ENCODE data around the gene GPHN.
"Not testable (repeated sequence)": the region's sequence is repeated elsewhere in the genome, so short reads cannot be mapped to it uniquely, and the experiment has no call there.

Gene GPHN

DNA sequence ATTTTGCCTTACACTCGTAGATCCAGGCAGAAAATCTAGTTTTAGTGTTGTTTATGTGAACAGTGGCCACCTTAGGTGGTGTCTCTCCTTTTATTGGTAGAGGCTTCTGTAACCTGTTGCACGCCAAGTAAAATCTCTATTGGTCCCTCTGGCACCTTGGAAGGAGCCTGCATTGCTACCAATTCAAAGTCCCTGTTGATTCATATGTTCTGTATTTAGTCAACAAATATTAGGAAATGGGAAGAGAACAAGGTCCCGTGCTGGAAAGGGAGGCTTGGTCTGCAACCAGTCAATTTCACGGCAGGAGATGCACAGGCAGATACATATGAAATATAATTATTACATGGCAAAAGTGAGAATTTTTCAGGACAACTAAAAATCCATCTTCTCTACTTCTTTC is 6.4 kb upstream of the GPHN start:
- in situ Hi-C loops (cut with HindIII; ENCODE audit: low sequenced_read_pairs): no loop called here

DNA sequence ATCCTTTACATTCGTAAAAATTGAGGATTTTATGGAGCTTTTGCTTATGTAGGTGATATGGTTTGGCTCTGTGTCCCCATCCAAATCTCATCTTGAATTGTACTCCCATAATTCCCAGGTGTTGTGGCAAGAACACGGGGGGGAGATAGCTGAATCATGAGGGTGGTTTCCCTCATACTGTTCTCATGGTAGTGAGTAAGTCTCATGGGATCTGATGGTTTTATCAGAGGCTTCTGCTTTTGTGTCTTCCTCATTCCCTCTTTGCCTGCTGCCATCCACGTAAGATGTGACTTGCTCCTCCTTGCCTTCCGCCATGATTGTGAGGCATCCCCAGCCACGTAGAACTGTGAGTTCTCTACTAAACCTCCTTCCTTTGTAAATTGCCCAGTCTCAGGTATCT is 5.1 kb upstream of the GPHN start:
- in situ Hi-C loops (cut with HindIII; ENCODE audit: low sequenced_read_pairs): not testable (repeated sequence)

DNA sequence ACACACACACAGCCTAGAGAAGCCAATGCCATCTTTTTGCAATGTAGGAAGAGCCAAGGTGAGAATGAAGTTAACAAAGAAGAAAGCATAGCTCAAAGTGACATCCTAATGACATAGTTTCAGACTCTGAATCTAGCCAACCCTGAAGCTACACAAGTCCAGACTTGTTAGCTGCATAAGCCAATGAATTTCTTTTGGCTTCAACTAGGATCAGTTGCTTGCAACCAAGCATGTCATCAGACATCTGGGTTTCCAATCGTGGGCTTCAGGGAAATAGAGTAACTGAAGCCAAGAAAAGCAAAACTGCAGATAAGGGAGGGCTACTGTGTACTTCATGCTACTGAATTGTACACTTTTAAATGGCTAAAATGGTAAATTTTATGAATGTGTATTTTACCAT is 4.4 kb upstream of the GPHN start:
- in situ Hi-C loops (cut with HindIII; ENCODE audit: low sequenced_read_pairs): no loop called here

DNA sequence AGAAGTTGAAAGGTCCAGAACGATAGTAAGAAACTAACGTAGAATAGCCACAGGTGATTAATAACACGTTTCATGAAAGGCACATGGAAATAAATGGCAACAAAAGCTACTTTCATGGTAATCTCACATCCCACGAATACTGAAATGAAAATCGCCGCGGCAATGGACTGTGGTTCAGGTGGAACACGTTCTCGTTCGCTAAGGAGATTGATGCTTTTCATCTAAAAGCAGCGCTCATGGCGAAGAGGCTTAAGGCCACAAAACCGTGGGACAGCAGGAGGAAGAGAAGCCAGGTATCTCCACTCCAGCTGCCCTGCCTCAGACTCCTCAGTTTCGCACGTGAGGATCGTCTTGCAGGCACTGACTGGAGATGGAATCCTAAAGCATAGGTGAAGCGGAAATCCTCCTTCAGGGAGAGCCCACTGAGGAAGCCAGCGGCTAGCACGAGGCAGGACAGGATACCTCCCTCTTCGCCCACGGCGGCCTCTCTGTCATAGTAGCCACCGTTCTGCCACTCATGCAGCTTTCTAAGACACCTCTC is 696 bp upstream of the GPHN start:
- in situ Hi-C loops (cut with HindIII; ENCODE audit: low sequenced_read_pairs): no loop called here

DNA sequence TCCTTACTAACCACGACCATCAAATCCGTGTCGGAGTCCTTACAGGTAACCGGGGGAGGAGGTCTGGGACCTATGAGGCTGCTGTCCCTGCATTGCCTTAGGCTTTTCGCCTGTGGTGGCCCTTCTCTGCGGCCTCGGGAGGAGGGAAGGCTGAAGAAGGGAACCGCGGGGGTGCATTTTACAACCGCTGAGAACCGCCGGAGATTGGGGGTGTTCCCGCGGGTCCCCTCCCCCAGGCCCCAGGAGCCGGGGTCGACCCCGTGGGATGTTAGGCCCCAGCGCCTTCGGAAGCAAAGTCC is 549 bp downstream of the GPHN start:
- in situ Hi-C loops (cut with HindIII; ENCODE audit: low sequenced_read_pairs): no loop called here

DNA sequence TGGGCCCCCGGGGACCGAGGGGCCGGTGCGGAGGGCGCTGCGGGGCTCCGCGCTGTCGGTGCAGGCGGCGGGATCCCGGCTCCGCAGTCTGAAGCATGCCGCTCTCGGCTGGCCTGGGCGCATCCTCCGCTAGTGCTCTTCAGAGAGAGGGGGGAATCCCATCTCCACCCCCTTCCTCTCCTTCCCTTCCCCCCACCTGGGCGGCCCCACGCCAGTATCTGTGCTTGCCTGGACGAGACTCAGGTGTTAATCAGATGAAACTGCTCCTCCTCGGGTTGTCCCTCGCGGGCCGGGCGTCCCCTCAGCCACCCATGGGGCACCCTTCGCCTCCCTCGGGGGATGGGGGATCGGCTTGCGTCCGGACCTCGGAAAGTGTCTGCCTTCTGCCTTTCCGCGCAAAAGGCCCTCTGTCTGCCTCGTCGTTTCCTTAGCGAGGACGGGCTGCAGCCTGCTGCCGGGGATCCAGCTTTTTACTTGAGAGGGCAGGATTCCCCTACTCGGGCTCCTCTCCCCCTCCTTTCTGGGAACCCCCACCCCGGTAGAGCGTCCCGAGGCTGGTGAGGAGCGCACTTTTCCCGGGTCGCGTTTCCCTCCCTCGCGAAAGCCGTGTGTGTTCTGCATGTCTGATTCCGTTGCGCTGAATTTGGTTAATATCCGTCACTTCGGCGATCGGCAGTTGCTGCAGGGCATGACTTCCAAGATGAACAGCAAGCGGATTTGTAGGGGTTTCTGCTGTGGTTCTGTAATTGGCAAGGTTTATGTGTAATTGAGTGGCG is 1.1 kb downstream of the GPHN start:
- in situ Hi-C loops (cut with HindIII; ENCODE audit: low sequenced_read_pairs): no loop called here

DNA sequence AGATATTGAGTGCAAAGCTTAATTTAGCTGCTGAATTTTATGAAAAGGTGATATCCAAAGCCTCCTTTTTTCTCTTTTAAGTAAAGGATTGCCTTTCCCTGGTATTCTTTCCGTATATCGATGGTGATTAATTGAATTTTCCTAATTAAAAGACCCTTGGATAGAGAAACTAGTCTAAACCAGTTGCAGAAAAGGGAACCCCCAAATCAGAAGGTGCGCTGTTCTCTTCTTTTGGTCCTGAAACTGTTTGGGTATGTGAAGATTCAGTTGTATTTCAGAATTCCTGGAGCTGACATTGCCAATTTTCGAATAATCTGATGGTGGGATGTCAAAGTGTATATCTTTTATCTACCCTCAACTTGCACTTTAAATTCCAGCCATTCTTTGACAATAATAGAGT is 1.9 kb downstream of the GPHN start:
- in situ Hi-C loops (cut with HindIII; ENCODE audit: low sequenced_read_pairs): no loop called here

DNA sequence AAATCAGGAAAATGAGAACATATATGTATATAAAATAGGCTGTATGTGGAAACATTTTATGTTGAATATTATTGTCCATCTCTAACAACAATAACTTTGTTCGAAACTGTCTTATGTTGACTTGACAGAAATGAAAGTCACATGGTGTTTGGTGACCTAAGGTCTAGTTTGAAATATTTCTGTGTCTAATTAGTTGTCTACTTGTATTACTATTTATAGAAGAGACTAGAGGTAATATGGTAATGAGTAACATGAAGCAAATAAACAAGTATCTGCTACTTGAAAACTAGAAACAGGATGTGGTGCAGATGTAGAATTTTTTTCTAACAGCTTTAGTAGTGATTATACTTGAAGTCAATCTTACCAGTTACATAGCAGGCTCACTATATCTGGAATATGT is 3.9 kb downstream of the GPHN start:
- in situ Hi-C loops (cut with HindIII; ENCODE audit: low sequenced_read_pairs): no loop called here

DNA sequence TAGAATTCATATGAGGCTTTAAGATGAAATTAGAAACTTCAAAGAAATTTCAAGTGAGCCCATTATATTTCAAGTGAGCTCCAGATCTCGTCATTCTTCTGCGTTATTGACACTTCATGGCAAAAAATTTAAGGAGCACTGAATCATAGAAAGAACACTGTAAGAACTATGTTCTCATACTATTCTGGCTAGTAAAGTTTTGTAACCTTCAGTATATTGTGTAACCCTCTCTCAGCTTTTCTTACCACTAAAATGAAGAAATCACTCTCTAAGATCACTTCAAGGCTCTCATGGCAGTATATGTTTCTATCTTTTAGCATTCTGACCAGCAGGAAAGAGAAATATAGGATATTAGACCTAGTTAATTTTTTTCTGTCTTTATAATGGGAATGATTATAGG is 6.3 kb downstream of the GPHN start:
- in situ Hi-C loops (cut with HindIII; ENCODE audit: low sequenced_read_pairs): no loop called here

DNA sequence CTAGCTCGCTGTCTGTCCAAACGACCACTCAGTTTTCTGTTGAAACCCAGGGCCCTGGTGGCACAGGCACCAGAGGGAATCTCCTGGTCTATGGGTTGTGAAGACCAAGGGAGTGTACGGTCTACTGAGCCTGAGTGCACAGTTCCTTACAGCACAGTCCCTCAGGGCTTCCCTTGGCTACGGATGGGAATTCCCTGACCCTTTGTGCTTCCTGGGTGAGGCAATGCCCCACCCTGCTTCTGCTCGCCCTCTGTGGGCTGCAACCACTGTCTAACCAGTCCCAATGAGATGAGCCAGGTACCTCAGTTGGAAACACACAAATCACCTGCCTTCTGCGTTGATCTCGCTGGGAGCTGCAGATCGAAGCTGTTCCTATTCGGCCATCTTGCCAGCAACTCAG is 22.6 kb downstream of the GPHN start:
- in situ Hi-C loops (cut with HindIII; ENCODE audit: low sequenced_read_pairs): no loop called here

DNA sequence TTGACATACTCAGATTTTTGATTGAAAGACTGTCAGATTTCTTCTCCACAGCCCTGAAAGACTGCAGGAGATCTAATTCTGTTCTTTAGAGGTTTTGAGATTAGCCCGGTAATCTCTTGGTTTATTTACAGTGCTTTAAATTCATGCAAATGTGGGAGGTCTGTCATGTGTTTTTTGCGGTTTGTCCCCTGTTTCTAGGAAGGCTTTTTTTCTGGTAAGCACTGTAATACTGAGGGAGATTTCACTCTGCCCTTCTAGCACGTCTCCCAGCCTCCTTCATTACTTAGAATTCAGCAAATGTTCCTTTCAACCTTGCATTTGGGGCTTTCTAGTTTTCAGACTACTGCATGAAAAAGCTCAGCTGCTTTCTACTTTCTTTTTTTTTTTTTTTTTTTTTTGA is 31.1 kb downstream of the GPHN start:
- in situ Hi-C loops (cut with HindIII; ENCODE audit: low sequenced_read_pairs): no loop called here

DNA sequence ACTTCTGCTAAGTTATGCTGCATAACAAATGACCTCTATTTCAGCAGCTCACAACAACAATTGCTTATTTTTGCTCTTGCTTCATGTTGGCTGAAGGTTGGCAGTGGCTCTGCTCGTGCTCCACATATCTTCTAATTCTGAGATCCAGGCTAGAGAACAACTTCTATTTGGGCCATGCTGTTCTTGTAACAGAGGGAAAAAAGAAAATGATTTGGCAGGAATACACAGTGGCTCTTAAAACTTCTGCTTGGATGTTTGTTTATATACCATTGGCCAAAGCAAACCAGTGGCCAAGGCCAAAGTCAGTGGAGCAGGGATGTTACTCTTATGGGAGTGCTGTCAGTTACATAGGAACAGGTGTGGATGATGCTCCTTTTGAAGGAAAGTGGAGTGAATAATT is 32.1 kb downstream of the GPHN start:
- in situ Hi-C loops (cut with HindIII; ENCODE audit: low sequenced_read_pairs): no loop called here

DNA sequence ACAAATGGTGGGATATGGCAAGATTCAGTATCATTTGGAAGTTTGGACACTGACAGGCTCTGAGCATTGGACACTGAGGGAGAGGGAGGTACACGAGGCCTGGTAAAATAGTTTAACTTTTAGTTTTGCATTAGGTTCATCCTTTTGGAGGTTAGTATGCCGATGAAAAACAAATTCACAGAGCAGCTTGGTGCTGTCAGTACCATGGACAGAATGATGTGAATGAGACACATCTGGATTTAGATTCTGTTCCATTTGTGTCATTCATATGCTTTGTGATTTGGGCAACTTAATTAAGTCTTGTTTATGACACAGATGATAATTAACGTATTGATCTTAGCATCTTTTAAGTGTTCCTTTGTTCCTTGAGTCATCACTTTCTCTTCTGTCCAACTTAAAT is 33.7 kb downstream of the GPHN start:
- in situ Hi-C loops (cut with HindIII; ENCODE audit: low sequenced_read_pairs): no loop called here

DNA sequence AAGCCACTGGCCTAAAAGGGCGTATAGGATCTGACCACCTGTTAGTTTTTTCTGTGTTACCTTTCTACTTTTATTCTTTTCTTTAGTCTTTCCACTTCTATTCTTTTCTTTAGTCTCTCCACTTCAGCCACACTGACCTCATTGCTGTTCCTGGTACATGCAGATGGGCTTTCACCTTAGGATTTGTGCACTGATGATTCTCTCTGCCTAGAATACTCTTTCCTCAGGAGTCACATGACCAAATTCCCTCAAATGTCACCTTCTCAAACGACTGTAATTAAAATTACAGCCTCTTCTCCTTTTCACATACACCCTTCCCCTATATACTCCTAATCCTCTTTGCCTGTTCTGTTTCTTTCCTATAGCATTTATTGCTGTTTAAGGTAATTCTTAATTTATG is 36.0 kb downstream of the GPHN start:
- in situ Hi-C loops (cut with HindIII; ENCODE audit: low sequenced_read_pairs): no loop called here

DNA sequence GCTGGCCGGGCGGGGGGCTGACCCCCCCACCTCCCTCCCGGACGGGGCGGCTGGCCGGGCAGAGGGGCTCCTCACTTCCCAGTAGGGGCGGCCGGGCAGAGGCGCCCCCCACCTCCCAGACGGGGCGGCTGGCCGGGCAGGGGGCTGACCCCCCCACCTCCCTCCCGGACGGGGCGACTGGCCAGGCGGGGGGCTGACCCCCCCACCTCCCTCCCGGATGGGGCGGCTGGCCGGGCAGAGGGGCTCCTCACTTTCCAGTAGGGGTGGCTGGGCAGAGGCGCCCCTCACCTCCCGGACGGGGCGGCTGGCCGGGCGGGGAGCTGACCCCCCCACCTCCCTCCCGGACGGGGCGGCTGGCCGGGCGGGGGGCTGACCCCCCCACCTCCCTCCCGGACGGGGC is 37.2 kb downstream of the GPHN start:
- in situ Hi-C loops (cut with HindIII; ENCODE audit: low sequenced_read_pairs): not testable (repeated sequence)

DNA sequence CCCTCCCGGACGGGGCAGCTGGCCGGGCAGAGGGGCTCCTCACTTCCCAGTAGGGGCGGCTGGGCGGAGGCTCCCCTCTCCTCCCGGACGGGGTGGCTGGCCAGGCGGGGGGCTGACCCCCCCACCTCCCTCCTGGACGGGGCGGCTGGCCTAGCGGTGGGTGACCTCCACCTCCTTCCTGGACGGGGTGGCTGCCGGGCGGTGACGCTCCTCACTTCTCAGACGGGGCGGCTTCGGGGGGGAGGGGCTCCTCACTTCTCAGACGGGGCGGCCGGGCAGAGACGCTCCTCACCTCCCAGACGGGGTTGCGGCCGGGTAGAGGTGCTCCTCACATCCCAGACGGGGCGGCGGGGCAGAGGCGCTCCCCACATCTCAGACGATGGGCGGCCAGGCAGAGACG is 37.8 kb downstream of the GPHN start:
- in situ Hi-C loops (cut with HindIII; ENCODE audit: low sequenced_read_pairs): not testable (repeated sequence)

DNA sequence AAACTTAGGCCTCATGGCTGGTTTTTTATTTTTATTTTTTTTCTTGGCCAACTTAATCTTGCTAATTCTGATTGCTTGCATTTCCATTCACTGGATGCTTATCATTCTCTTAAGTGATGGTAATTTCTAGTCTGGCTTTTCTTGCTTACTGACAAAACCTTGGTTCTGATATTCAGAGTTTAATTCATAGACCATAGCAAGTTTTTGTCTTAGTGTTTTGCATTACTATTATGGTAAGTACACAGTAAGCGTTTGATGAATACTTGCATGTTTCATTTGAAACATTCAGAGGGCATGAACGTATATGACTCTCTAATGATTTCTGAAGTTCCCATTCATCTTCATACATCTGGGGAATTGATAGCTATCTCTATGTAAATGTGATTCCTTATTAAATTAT is 55.8 kb downstream of the GPHN start:
- in situ Hi-C loops (cut with HindIII; ENCODE audit: low sequenced_read_pairs): no loop called here

DNA sequence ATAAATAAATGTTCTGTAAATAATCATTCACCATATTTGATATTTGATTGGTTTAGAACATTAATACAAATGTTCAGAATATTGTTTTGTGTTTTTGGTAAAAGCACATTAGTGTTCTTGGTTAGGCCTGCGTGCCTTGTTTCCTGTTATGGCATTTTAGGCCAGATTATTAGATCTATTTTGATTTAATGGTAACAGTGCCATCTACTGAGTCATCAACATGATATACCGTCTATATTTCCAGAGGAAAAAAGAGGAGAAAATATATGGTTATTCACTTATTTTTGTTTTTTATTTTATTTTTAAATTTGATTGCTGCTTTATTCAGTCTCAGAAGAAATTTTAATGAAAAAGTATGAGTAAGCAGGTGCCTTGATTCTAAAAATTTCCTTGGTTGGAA is 60.3 kb downstream of the GPHN start:
- in situ Hi-C loops (cut with HindIII; ENCODE audit: low sequenced_read_pairs): no loop called here

DNA sequence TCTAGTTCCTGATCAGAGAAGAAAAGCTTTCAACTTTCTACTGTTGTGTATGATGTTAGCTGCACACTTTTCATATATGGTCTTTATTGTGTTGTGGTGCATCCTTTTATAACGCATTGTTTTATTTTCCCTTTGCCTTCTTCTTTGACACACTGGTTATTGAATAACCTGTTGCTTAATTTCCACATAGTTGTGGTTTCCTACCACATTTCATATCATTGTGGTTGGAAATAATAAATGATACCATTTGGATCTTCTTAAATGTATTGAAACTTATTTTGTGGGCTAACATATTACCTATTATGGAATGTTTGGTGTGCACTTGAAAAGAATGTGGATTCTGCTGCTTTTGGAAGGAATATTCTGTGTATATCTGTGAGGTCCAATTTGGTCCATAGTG is 64.9 kb downstream of the GPHN start:
- in situ Hi-C loops (cut with HindIII; ENCODE audit: low sequenced_read_pairs): no loop called here

DNA sequence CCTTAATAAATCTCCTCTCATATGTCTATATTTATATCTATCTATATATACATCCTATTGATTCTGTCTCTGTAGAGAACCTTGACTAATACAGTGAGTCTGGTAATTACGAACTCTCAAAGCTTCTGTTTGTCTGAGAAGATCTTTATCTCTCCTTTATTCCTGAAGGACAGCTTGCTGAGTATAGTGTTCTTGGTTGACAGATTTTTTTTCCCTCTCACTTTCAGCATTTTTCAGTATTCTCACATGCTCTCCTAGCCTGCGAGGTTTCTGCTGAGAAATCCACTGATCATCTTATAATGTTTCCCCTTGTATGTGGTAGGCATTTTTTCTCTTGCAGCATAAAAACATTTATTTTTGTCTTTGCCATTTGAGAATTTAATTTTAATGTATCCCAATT is 67.1 kb downstream of the GPHN start:
- in situ Hi-C loops (cut with HindIII; ENCODE audit: low sequenced_read_pairs): no loop called here

DNA sequence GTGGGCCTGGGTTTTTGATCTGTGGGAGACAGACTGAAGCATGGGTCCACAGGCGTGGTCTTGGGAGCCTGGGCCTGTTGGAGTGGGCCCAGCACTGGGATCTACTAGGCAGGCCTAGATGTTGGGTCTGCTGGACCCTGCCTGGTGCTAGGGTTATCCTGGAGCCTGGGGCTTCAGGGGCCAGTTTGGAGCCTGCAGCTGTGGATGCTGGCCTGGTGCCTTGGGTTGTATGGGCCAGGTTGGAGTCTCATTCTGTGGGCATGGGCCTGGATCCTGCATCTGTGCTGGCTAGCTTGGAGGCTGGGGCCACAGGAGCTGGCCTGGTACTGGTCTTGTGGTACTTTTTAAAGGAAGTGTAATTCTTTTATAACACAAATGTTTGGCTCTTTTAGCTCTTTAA is 68.0 kb downstream of the GPHN start:
- in situ Hi-C loops (cut with HindIII; ENCODE audit: low sequenced_read_pairs): no loop called here

DNA sequence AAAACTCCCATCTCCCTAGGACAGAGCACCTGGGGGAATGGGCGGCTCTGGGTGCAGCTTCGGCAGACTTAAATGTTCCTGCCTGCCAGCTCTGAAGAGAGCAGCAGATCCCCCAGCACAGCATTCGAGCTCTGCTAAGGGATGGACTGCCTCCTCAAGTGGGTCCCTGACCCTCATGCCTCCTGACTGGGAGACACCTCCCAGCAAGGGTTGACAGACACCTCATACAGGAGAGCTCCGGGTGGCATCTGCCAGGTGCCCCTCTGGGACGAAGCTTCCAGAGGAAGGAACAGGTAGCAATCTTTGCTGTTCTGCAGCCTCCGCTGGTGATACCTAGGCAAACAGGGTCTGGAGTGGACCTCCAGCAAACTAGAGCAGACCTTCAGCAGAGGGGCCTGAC is 79.8 kb downstream of the GPHN start:
- in situ Hi-C loops (cut with HindIII; ENCODE audit: low sequenced_read_pairs): not testable (repeated sequence)

DNA sequence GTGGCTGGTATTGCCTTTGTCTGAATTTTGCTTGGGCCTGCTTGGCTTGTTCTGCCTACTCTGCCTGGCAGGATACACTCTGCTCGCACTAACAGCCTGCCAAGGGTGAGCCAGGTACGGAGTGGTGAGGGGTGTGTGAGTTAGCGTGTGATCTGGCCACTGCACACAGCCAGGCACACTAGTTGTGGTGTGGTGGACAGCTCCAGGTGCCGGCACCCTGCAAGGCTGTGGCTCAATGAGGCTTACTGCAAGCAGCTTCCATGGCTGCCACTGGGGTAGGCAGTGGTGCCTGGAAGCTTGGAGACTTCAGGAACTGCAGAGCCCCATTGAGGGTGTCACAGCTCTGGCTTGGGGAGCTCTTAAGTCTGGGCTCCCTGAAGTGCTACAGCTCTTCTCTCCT is 87.4 kb downstream of the GPHN start:
- in situ Hi-C loops (cut with HindIII; ENCODE audit: low sequenced_read_pairs): no loop called here
